Measurements from ENCODE around the gene SPATA25.

DNA sequence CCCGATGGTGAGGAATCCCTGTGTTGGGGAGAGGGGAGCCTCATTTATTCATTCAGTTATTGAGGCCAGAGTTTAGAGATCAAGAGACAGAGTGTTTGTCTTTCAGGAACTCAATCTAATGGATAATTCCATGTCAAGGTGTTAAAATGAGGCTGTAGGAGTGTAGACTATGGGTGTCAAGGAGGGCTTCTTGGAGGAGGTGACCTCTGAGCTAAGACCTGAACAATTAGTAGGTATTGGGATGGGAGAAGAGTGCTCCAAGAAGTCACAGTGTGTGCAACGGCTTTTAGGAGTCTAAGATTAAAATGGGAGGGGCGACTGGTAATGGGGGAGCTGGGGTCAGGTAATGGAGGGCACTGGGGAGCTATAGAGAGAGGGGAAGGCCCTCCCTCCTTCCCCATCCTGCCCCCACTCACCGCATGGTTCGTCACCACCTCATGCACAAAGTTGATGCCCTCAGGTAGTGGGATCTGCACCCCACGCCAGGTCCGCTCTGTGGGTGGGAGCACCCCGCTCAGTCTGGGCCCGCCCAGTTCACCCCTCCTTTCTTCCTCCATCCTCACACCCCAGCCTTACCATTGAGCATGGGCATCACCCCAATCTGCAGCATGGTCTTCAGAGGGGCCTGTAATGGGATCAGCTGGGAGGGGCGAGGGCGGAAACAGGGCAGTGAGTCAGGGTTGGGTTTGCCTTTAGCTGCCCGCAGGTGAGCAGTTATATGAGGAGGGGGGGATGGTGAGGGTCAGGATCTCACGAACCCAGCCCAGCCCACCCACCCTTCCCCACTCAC is 11.8 kb upstream of the SPATA25 start:
- no peak for TF ChIP-seq CTCF (IDR thresholded peaks at IDR 0.05; ENCODE audit: poor library complexity)
- no peak for TF ChIP-seq EZH2phosphoT487 (IDR thresholded peaks at IDR 0.05; ENCODE audit: low read depth, severe bottlenecking, unreplicated experiment)
- no peak for TF ChIP-seq EZH2 (IDR thresholded peaks at IDR 0.05; ENCODE audit: borderline replicate concordance)
